ENCODE results near the gene SLC25A19.

The SLC25A19 gene

DNA sequence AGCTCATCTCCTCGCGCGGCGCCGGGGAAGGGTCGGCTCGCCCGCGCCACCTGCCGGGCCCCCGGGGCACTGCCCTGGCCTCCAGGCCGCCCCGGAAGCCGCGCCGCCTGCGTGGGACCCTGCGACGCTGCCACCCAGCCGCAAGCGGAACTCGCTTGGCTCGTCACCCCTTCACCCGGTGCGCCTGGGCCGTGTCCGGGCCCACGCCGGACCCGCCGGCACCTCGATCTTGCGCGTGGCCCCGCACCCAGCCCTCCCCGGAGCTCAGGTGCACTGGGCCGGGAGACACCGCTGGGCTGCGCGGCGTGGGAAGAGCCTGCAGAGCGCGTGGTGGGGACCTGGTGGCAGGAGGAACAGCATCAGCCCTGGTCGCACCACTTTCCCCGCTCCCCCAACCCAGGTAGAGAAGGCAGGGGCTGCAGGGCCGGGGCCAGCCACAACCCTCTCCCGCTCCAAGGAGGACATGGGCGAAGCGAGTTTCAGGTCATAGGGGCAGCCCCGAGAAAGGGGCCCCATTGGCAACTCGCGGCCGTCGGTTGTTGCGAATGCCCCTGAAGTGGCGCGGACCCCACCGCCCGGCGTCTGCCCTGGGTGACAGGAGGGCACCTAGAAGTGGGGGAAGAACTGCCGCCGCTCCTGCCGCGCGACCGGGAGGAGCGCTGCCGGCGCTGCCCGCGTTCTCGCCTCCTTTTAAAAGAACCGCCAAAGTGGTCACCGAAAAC, 17.8 kb downstream of the SLC25A19 start:
- peak; percentile 60 for TF ChIP-seq POLR2A (IDR thresholded peaks at IDR 0.05; ENCODE audit: extremely low read depth, insufficient read length)
- peak; percentile 27 for TF ChIP-seq CTCF (IDR thresholded peaks at IDR 0.05; ENCODE audit: low read depth, low read length)
- peak; percentile 53; the same call in 1 of the 2 replicates for TF ChIP-seq MYC (IDR thresholded peaks at IDR 0.05; ENCODE audit: low read depth, low read length)
- TF ChIP-seq, protein P1, sequence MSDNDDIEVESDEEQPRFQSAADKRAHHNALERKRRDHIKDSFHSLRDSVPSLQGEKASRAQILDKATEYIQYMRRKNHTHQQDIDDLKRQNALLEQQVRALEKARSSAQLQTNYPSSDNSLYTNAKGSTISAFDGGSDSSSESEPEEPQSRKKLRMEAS (IDR thresholded peaks at IDR 0.05; ENCODE audit: low read depth, low read length) = peak; percentile 12; the same call in 1 of the 2 replicates
- peak overlapping the region; percentile 66 for H3K4me3 ChIP-seq (ENCODE audit: low read depth, low read length)
- DNase-seq (ENCODE audit: low read depth) = peak; percentile 87

DNA sequence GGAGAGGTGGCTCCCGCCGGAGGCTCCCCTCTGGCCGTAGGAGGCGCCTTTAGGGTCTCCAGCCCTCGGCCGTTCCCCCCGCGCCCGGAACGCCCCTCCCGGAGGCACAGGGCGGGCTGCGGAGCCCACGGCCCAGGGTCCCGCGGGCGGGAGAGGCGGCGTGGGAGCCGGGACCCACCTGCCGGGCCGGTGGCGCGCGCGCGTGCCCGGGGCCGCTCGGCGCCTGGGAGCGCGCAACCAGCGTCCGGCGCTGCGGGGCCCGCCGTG, 18.3 kb downstream of the SLC25A19 start, which contains the start of gene MIF4GD:
TSS of gene MIF4GD (minus strand) at position 266 of the 267 bp plus-strand sequence. CDS start 1,036 bp downstream, outside the sequence.
- peak within 1 kb of the TSS; percentile 76 for H3K4me3 ChIP-seq (ENCODE audit: low read depth, low read length)
- no peak for DNase-seq (ENCODE audit: low read depth)

GRCh38 chr17:75270218-75270965, 18.8 kb downstream of the SLC25A19 start:
- TF ChIP-seq, protein P1 (IDR thresholded peaks at IDR 0.05; ENCODE audit: low read depth, low read length) = peak; percentile 69
- TF ChIP-seq POLR2A (IDR thresholded peaks at IDR 0.05; ENCODE audit: extremely low read depth, insufficient read length) (peak; percentile 30), CTCF (IDR thresholded peaks at IDR 0.05; ENCODE audit: low read depth, low read length) (peak; percentile 35), MYC (IDR thresholded peaks at IDR 0.05; ENCODE audit: low read depth, low read length) (peak; percentile 61)
- DNase-seq (ENCODE audit: low read depth) = peak; percentile 96
- H3K4me3 ChIP-seq (ENCODE audit: low read depth, low read length) = peak overlapping the region; percentile 76

More for the DNA sequence above, 18.3 kb downstream of the SLC25A19 start, which contains the start of gene MIF4GD:
- TF ChIP-seq CTCF (IDR thresholded peaks at IDR 0.05; ENCODE audit: low read depth, low read length) (no peak), POLR2A (IDR thresholded peaks at IDR 0.05; ENCODE audit: extremely low read depth, insufficient read length) (peak; percentile 52)

DNA sequence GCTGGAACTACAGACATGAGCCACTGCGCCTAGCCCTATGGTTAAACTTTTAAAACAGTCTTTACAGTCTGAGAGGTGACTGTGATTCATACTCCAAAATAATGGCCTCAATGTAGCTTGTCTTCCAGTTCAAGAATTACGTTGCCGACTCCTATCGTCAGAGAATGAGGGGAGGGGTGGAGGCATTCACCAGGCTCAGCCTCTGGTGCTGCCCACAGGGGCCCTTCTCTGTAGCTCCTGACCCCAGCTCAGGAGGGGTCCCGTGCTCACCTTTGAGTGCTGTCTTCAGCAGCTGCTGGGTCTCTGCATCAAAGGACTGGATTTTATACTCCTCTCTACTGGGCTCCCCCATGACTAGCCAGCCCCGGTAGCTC, 19.4 kb downstream of the SLC25A19 start:
- TF ChIP-seq, protein P1 (IDR thresholded peaks at IDR 0.05; ENCODE audit: low read depth, low read length) = no peak
- peak overlapping the region; percentile 76 for H3K4me3 ChIP-seq (ENCODE audit: low read depth, low read length)
- DNase-seq (ENCODE audit: low read depth) = peak; percentile 55

GRCh38 chr17:75267411-75268232, 21.6 kb downstream of the SLC25A19 start:
- TF ChIP-seq, protein P1 (IDR thresholded peaks at IDR 0.05; ENCODE audit: low read depth, low read length) = no peak
- TF ChIP-seq MYC (IDR thresholded peaks at IDR 0.05; ENCODE audit: low read depth, low read length) = no peak
- no peak for TF ChIP-seq CTCF (IDR thresholded peaks at IDR 0.05; ENCODE audit: low read depth, low read length)
- no peak for TF ChIP-seq POLR2A (IDR thresholded peaks at IDR 0.05; ENCODE audit: extremely low read depth, insufficient read length)
- peak; percentile 39 for DNase-seq (ENCODE audit: low read depth)
- no peak overlapping the region for H3K4me3 ChIP-seq (ENCODE audit: low read depth, low read length)

GRCh38 chr17:75267153-75267410, 22.2 kb downstream of the SLC25A19 start:
- TF ChIP-seq MYC (IDR thresholded peaks at IDR 0.05; ENCODE audit: low read depth, low read length) (no peak), CTCF (IDR thresholded peaks at IDR 0.05; ENCODE audit: low read depth, low read length) (no peak), POLR2A (IDR thresholded peaks at IDR 0.05; ENCODE audit: extremely low read depth, insufficient read length) (no peak)
- TF ChIP-seq, protein P1 (IDR thresholded peaks at IDR 0.05; ENCODE audit: low read depth, low read length) = no peak
- peak; percentile 92 for DNase-seq (ENCODE audit: low read depth)
- no peak overlapping the region for H3K4me3 ChIP-seq (ENCODE audit: low read depth, low read length)
